Fibroblast of lung (primary cell): ENCODE data around the gene FAM174C. TPM values are rescaled to one million over a fixed set of nuclear protein-coding genes. Genes with fewer than 3 reads are reported as not detected.
A peak's percentile ranks its signal among the peaks of the same experiment; 100 is the strongest.

ENCODE experiments used
- DNase-seq, 2 donors: peaks; one replicate each; pipeline versions ENCODE4 v3.0.0 to v3.0.0-alpha.2; 2010; ENCODE audit warnings: low read depth in 2 of 2
- H2AFZ ChIP-seq: 2 replicates; pipeline ENCODE4 v1.5.1; 2012; ENCODE audit warnings: low read length, control low read depth, inconsistent platforms
- H3K27ac ChIP-seq: 2 replicates; pipeline ENCODE4 v1.5.1; 2011; ENCODE audit warnings: low read length, control low read depth; ENCODE audit not compliant: insufficient read depth
- H3K27me3 ChIP-seq: 2 replicates; pipeline ENCODE4 v1.5.1; 2011; ENCODE audit warnings: mild to moderate bottlenecking, low read length; ENCODE audit not compliant: control insufficient read depth, insufficient read depth
- H3K36me3 ChIP-seq: 2 replicates; pipeline ENCODE4 v1.5.1; 2011; ENCODE audit warnings: low read length; ENCODE audit not compliant: control insufficient read depth, insufficient read depth
- H3K4me1 ChIP-seq: 2 replicates; pipeline ENCODE4 v1.5.1; 2011; ENCODE audit warnings: low read length; ENCODE audit not compliant: control insufficient read depth, insufficient read depth; ENCODE audit errors: extremely low read depth
- H3K4me2 ChIP-seq: 2 replicates; pipeline ENCODE4 v1.5.1; 2011; ENCODE audit warnings: low read length, control low read depth; ENCODE audit not compliant: insufficient read depth; ENCODE audit errors: extremely low read depth
- H3K4me3 ChIP-seq, 4 experiments: fragments of 200-600 bp in 1 of 4; sonication (generic) in 1 of 4; replicated peaks in 1 of 4; 2 replicates each; pipeline ENCODE4 v1.5.1; 2011 to 2016; ENCODE audit warnings: low read length in 4 of 4, low read depth in 3 of 4, mild to moderate bottlenecking in 3 of 4, control low read depth in 2 of 4, inconsistent platforms in 1 of 4, mixed read lengths in 1 of 4; ENCODE audit not compliant: insufficient read depth in 1 of 4; ENCODE audit errors: control extremely low read depth in 1 of 4
- H3K79me2 ChIP-seq: 2 replicates; pipeline ENCODE4 v1.5.1; 2012; ENCODE audit warnings: mild to moderate bottlenecking, low read length, inconsistent platforms; ENCODE audit not compliant: control insufficient read depth, insufficient read depth
- H3K9ac ChIP-seq: 2 replicates; pipeline ENCODE4 v1.5.1; 2011; ENCODE audit warnings: mild to moderate bottlenecking, low read length, control low read depth; ENCODE audit not compliant: insufficient read depth
- H3K9me3 ChIP-seq: 2 replicates; pipeline ENCODE4 v1.5.1; 2012; ENCODE audit warnings: low read depth, low read length; ENCODE audit not compliant: control insufficient read depth, insufficient read depth
- H4K20me1 ChIP-seq: 2 replicates; pipeline ENCODE4 v1.5.1; 2011; ENCODE audit warnings: low read length; ENCODE audit not compliant: control insufficient read depth, insufficient read depth; ENCODE audit errors: extremely low read depth
- EZH2 ChIP-seq: IDR thresholded peaks from 2 replicates; pipeline ENCODE4 v1.5.1; 2012; ENCODE audit warnings: low read length, control low read depth, mild to moderate bottlenecking; ENCODE audit errors: missing control alignments
- polyA plus RNA-seq, 2 donors: library from polyadenylated mRNA; depleted of rRNA in 1 of 2; stranded (reverse) in 1 of 2; unstranded in 1 of 2; fragments of >200 nt; gene quantifications; 2 replicates each; pipeline ENCODE4 v1.2.1, GENCODE V29; 2011 to 2012; ENCODE audit warnings: missing spikeins in 1 of 2
- total RNA-seq: library from RNA; depleted of rRNA; stranded (reverse); fragments of >200 nt; gene quantifications from 2 replicates; pipeline ENCODE4 v1.2.1, GENCODE V29; 2014
- TF ChIP-seq, protein P1 (sequence below), 2 donors: IDR thresholded peaks in 1 of 2; conservative IDR thresholded peaks in 1 of 2; 1 replicate in 1 of 2; 2 replicates in 1 of 2; pipeline ENCODE4 v1.5.1; 2011 to 2012; ENCODE audit warnings: low read length in 2 of 2, control low read depth in 1 of 2, inconsistent platforms in 1 of 2, low read depth in 1 of 2, mild to moderate bottlenecking in 1 of 2

The FAM174C gene
- total and polyA plus RNA-seq, 2 donors (not counting 1 experiment from before 2014, with no cell fraction given) = 16.1 to 22.5 TPM

GRCh38 chr19:1251330-1252220 is 23.8 kb upstream of the FAM174C start:
- DNase-seq = peak; percentile 63 to 72
- H4K20me1 ChIP-seq = no peaks in the 10 kb centered on the region
- no peaks in the 10 kb centered on the region for H3K27me3 ChIP-seq
- peaks cover 25% of the 10 kb centered on the region for H3K4me1 ChIP-seq
- H3K79me2 ChIP-seq = peaks cover 65% of the 10 kb centered on the region
- H3K9me3 ChIP-seq = no peaks in the 10 kb centered on the region
- peak overlapping the region; percentile 64 to 95 (median 86) for H3K4me3 ChIP-seq
- no peak for TF ChIP-seq EZH2
- TF ChIP-seq, protein P1, sequence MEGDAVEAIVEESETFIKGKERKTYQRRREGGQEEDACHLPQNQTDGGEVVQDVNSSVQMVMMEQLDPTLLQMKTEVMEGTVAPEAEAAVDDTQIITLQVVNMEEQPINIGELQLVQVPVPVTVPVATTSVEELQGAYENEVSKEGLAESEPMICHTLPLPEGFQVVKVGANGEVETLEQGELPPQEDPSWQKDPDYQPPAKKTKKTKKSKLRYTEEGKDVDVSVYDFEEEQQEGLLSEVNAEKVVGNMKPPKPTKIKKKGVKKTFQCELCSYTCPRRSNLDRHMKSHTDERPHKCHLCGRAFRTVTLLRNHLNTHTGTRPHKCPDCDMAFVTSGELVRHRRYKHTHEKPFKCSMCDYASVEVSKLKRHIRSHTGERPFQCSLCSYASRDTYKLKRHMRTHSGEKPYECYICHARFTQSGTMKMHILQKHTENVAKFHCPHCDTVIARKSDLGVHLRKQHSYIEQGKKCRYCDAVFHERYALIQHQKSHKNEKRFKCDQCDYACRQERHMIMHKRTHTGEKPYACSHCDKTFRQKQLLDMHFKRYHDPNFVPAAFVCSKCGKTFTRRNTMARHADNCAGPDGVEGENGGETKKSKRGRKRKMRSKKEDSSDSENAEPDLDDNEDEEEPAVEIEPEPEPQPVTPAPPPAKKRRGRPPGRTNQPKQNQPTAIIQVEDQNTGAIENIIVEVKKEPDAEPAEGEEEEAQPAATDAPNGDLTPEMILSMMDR (conservative IDR thresholded peaks at IDR 0.05 in 1 of 2, IDR thresholded peaks at IDR 0.05 in 1 of 2; ENCODE audit: low read depth in 1 of 2, low read length in 2 of 2) = no peak
- peak overlapping the region; percentile 88 for H3K9ac ChIP-seq
- no peak overlapping the region for H2AFZ ChIP-seq
- peak overlapping the region; percentile 97 for H3K27ac ChIP-seq
- H3K4me2 ChIP-seq = peak overlapping the region; percentile 85
- peaks cover 37% of the 10 kb centered on the region for H3K36me3 ChIP-seq

- H3K4me1 ChIP-seq = peaks cover 29% of the 10 kb centered on the region
- H3K79me2 ChIP-seq = peaks cover 71% of the 10 kb centered on the region
- DNase-seq = peak; percentile 96 to 98
- peaks cover 43% of the 10 kb centered on the region for H3K36me3 ChIP-seq
- H4K20me1 ChIP-seq = no peaks in the 10 kb centered on the region
- H3K9ac ChIP-seq = peak overlapping the region; percentile 88
- peak overlapping the region; percentile 59 for H3K4me2 ChIP-seq
- no peaks in the 10 kb centered on the region for H3K27me3 ChIP-seq
- peak overlapping the region; percentile 64 to 95 (median 86) for H3K4me3 ChIP-seq
- no peaks in the 10 kb centered on the region for H3K9me3 ChIP-seq
- peak overlapping the region; percentile 97 for H3K27ac ChIP-seq
- TF ChIP-seq EZH2 = no peak
- TF ChIP-seq, protein P1 (conservative IDR thresholded peaks at IDR 0.05 in 1 of 2, IDR thresholded peaks at IDR 0.05 in 1 of 2; ENCODE audit: low read depth in 1 of 2, low read length in 2 of 2) = no peak
- no peak overlapping the region for H2AFZ ChIP-seq
Observed at GRCh38 chr19:1252221-1252820, 23.0 kb upstream of the FAM174C start.

- Histone ChIP-seq H3K4me1 (peaks cover 25% of the 10 kb centered on the region), H3K27me3 (no peaks in the 10 kb centered on the region), H3K4me3 (peak overlapping the region; percentile 64 to 95 (median 86)), H3K4me2 (peak overlapping the region; percentile 82), H3K9me3 (no peaks in the 10 kb centered on the region), H3K79me2 (peaks cover 71% of the 10 kb centered on the region), H3K9ac (peak overlapping the region; percentile 88), H3K36me3 (peaks cover 46% of the 10 kb centered on the region), H2AFZ (no peak overlapping the region), H3K27ac (peak overlapping the region; percentile 97), H4K20me1 (no peaks in the 10 kb centered on the region)
- no peak for TF ChIP-seq EZH2
- TF ChIP-seq, protein P1 (conservative IDR thresholded peaks at IDR 0.05 in 1 of 2, IDR thresholded peaks at IDR 0.05 in 1 of 2; ENCODE audit: low read depth in 1 of 2, low read length in 2 of 2) = peak in 1 of 2 donors; percentile 10
- DNase-seq = peak; percentile 98 to 99
Observed at GRCh38 chr19:1252821-1253513, 22.4 kb upstream of the FAM174C start.
